Hypothalamus (tissue), 51 donors: Measurements from ENCODE around the gene CEP72.

ENCODE experiments used
- DNase-seq, 51 donors: peaks; one replicate each; lab custom pipeline; 2025; lab: John Stamatoyannopoulos, UW

The CEP72 gene

GRCh38 chr5:651296-652022 lies 39.3 kb downstream of the CEP72 start:
- no peak for DNase-seq

- no peak for DNase-seq
These were observed 39.9 kb downstream of the CEP72 start for GRCh38 chr5:652023-652515.

- no peak for DNase-seq
These were observed 40.7 kb downstream of the CEP72 start for GRCh38 chr5:652773-653350.

- no peak for DNase-seq
These were observed 42.1 kb downstream of the CEP72 start for GRCh38 chr5:654071-654778.

GRCh38 chr5:655406-655805 lies 43.3 kb downstream of the CEP72 start:
- no peak for DNase-seq

GRCh38 chr5:657570-657969 lies 45.4 kb downstream of the CEP72 start:
- DNase-seq: peak in 1 of 51 donors; percentile 27

- no peak for DNase-seq
These were observed 46.0 kb downstream of the CEP72 start for GRCh38 chr5:658103-658502.

GRCh38 chr5:659496-660263 lies 47.5 kb downstream of the CEP72 start:
- DNase-seq: no peak

- no peak for DNase-seq
These were observed 48.4 kb downstream of the CEP72 start for GRCh38 chr5:660491-661030.

GRCh38 chr5:661891-662750 lies 50.0 kb downstream of the CEP72 start:
- no peak for DNase-seq

- no peak for DNase-seq
These were observed 50.8 kb downstream of the CEP72 start for GRCh38 chr5:662751-663435.

- DNase-seq: no peak
These were observed 51.5 kb downstream of the CEP72 start for GRCh38 chr5:663436-664342.

GRCh38 chr5:664343-664993 lies 52.3 kb downstream of the CEP72 start:
- no peak for DNase-seq

- no peak for DNase-seq
These were observed 52.8 kb downstream of the CEP72 start for GRCh38 chr5:664994-665360.

- DNase-seq: no peak
These were observed 53.4 kb downstream of the CEP72 start for GRCh38 chr5:665541-665955.

GRCh38 chr5:665956-666711 lies 54.0 kb downstream of the CEP72 start:
- DNase-seq: no peak
